Upper lobe of right lung (tissue), 1 donor: Measurements from ENCODE around the gene BEND5. TPM values are rescaled to one million over a fixed set of nuclear protein-coding genes. Genes with fewer than 3 reads are reported as not detected.
A peak's percentile ranks its signal among the peaks of the same experiment; 100 is the strongest.

ENCODE experiments used
- ATAC-seq: fragments of 200-7000 bp; cut with Tn5 transposase; one replicate; pipeline ENCODE4 v1.9.1; 2020; ENCODE audit warnings: mild to moderate bottlenecking, moderate library complexity
- DNase-seq: peaks from one replicate; pipeline ENCODE4 v3.0.0-alpha.2; 2020
- H3K27ac ChIP-seq: fragments of 200-600 bp; one replicate; pipeline ENCODE4 v1.8.0; 2022
- H3K27me3 ChIP-seq: fragments of 200-600 bp; one replicate; pipeline ENCODE4 v1.8.0; 2022; ENCODE audit warnings: mild to moderate bottlenecking
- H3K36me3 ChIP-seq: fragments of 200-600 bp; one replicate; pipeline ENCODE4 v1.8.0; 2022
- H3K4me1 ChIP-seq: fragments of 200-600 bp; one replicate; pipeline ENCODE4 v1.8.0; 2022
- H3K4me3 ChIP-seq: fragments of 200-600 bp; one replicate; pipeline ENCODE4 v1.8.0; 2022; ENCODE audit warnings: mild to moderate bottlenecking
- H3K9me3 ChIP-seq: fragments of 200-600 bp; one replicate; pipeline ENCODE4 v1.8.0; 2022
- CTCF ChIP-seq: fragments of 200-600 bp; IDR thresholded peaks from one replicate; pipeline ENCODE4 v1.8.0; 2022; ENCODE audit warnings: antibody characterized with exemption
- intact Hi-C: fragments of 100-400 bp; cut with DNase I; formaldehyde crosslinking; loops from one replicate; pipeline ENCODE4 v1.11.0; 2022
- total RNA-seq: library from RNA; stranded (reverse); fragmentation: NEBNext Ultra II Directional; extraction: Animal tissue kit (Norgen Biotek cat#: 25700); gene quantifications from one replicate; pipeline ENCODE4 v1.2.1, GENCODE V29; 2021
- donor health status: DM: no; HTN: yes; CAD: no; lungs with severe emphysema.

Gene BEND5
- total RNA-seq, 1 donor from 2014 or later: 3.4 TPM

- Histone ChIP-seq H3K4me3 (peak overlapping the region; percentile 77), H3K9me3 (no peaks in the 10 kb centered on the region), H3K27me3 (no peaks in the 10 kb centered on the region), H3K36me3 (no peaks in the 10 kb centered on the region), H3K4me1 (peaks cover 10% of the 10 kb centered on the region), H3K27ac (peak overlapping the region; percentile 68)
- intact Hi-C loops: no loop called here
- no peak for TF ChIP-seq CTCF
- DNase-seq: no peak
- peak; percentile 43 for ATAC-seq
Observed at GRCh38 chr1:48775831-48776392, 779 bp downstream of the BEND5 start.

GRCh38 chr1:48773133-48773532 is 3.6 kb downstream of the BEND5 start:
- H3K27ac ChIP-seq: no peak overlapping the region
- TF ChIP-seq CTCF: no peak

GRCh38 chr1:48772211-48772610 is 4.5 kb downstream of the BEND5 start:
- no peak overlapping the region for H3K27ac ChIP-seq

More at GRCh38 chr1:48773133-48773532, 3.6 kb downstream of the BEND5 start:
- intact Hi-C loops: no loop called here
- H3K4me1 ChIP-seq: peaks cover 16% of the 10 kb centered on the region
- no peaks in the 10 kb centered on the region for H3K36me3 ChIP-seq
- no peaks in the 10 kb centered on the region for H3K9me3 ChIP-seq
- no peak overlapping the region for H3K4me3 ChIP-seq
- no peaks in the 10 kb centered on the region for H3K27me3 ChIP-seq
- no peak for DNase-seq
- no peak for ATAC-seq

DNA sequence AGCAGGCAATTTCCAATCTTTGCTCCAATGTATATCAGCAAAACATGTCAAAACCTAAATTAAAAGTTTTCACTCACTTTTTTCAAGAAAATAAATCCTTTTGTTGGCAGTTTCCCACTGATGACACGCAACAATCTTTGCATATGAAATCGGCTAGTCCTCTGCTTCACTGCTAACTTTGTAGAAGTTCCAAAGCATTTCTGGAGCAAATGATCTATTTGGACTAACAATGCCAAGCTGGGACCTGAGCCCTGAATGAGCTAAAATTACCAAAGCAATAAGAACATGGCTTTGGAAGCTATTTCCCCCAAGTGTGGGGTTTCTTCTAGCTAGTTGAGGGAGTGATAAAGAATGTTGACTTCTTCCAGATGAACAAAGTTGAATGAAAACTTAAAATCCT is 5.1 kb downstream of the BEND5 start:
- Histone ChIP-seq H3K36me3 (no peaks in the 10 kb centered on the region), H3K9me3 (no peaks in the 10 kb centered on the region), H3K27me3 (no peaks in the 10 kb centered on the region), H3K27ac (no peak overlapping the region), H3K4me1 (peaks cover 11% of the 10 kb centered on the region), H3K4me3 (no peak overlapping the region)
- intact Hi-C loops: no loop called here
- DNase-seq (no peak), ATAC-seq (no peak)
- TF ChIP-seq CTCF: no peak

More at GRCh38 chr1:48772211-48772610, 4.5 kb downstream of the BEND5 start:
- DNase-seq (no peak), ATAC-seq (no peak)
- Histone ChIP-seq H3K27me3 (no peaks in the 10 kb centered on the region), H3K4me1 (peaks cover 12% of the 10 kb centered on the region), H3K4me3 (no peak overlapping the region), H3K36me3 (no peaks in the 10 kb centered on the region), H3K9me3 (no peaks in the 10 kb centered on the region)
- TF ChIP-seq CTCF: no peak
- intact Hi-C loops: no loop called here

DNA sequence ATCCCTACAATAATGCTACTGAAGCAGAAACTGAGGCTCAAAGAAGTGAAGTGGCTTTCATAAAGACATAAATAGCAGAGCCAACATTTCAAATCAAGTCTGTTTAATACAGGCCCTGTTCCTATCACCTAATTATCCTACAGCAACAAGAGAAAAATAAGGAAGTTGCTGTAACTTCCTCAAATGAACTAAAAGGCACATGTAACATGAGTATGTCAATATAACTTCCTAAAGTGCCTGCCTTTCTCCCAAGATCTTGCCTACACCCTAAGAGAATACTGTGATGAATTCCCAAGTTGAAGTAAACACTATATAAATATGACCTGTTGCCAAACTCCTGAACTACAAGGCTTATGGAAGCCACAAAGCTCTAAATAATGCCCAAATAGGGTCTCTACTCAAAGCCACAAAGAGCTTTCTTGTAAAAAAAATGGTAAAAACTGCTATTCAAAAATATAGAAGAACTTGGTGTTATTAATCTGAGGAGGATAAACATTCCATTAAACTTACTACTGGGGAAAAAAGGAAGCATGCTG is 8.6 kb downstream of the BEND5 start:
- DNase-seq (no peak), ATAC-seq (peak; percentile 62)
- intact Hi-C loops: no loop called here
- no peaks in the 10 kb centered on the region for H3K36me3 ChIP-seq
- H3K4me3 ChIP-seq: no peak overlapping the region
- no peak for TF ChIP-seq CTCF
- H3K9me3 ChIP-seq: no peaks in the 10 kb centered on the region
- H3K27ac ChIP-seq: no peak overlapping the region
- H3K27me3 ChIP-seq: no peaks in the 10 kb centered on the region
- H3K4me1 ChIP-seq: peaks cover 8% of the 10 kb centered on the region

GRCh38 chr1:48765335-48765734 is 11.4 kb downstream of the BEND5 start:
- Histone ChIP-seq H3K27me3 (no peaks in the 10 kb centered on the region), H3K9me3 (no peaks in the 10 kb centered on the region), H3K4me1 (peaks cover 8% of the 10 kb centered on the region), H3K4me3 (no peak overlapping the region), H3K36me3 (no peaks in the 10 kb centered on the region), H3K27ac (no peak overlapping the region)
- no peak for ATAC-seq
- TF ChIP-seq CTCF: no peak
- intact Hi-C loops: no loop called here
- no peak for DNase-seq
